NCI-H1105 treated with DMSO at 0.1 percent for 48 hours (cell line): Measurements from ENCODE around the gene SRGAP2C.
"Not testable (repeated sequence)": the region's sequence is repeated elsewhere in the genome, so short reads cannot be mapped to it uniquely, and the experiment has no call there.

Experiments used
- DNase-seq: peaks from one replicate; lab custom pipeline; 2025; lab: John Stamatoyannopoulos, UW

SRGAP2C gene

DNA sequence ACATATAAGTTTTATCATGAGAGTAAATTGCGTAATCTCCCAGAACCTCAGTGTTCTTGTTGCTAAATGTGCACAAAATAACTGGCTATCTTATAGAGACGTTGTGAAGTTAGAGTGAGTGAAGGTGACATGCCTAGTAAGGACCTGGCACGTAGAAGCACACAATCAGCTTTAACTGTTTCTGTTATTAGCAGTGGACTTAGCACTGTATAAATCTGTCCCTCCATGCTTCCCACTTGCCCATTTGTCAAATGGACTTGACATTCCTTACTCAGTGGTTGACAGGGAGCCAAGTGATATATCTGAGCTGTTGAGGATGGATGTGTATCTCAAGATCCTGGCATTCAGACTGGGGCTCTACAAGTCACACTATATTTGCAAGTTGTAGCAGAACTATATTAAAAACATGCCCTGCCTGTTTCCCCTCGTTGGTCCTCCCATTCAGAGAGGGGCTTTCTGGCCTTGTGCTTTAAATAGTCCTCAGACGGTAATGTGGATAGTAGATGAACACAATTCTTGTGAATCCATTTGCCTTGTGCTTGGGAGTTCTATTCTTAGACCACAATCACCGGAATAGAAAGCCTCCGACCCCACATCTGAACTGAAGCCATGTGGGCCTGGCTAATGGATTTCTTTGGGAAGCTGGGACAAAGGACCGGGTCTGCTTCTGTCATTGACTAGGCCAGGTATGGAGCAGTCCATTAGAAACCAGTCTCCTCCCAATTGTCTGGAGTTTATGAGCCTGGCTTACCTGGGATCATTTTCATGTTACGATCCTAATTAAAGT is 43.0 kb downstream of the SRGAP2C start:
- not testable (repeated sequence) for DNase-seq

- DNase-seq, result not testable (repeated sequence)
These were observed 45.9 kb downstream of the SRGAP2C start for GRCh38 chr1:121230636-121231035.

- DNase-seq, result not testable (repeated sequence)
These were observed 47.8 kb downstream of the SRGAP2C start for GRCh38 chr1:121232445-121233125.

DNA sequence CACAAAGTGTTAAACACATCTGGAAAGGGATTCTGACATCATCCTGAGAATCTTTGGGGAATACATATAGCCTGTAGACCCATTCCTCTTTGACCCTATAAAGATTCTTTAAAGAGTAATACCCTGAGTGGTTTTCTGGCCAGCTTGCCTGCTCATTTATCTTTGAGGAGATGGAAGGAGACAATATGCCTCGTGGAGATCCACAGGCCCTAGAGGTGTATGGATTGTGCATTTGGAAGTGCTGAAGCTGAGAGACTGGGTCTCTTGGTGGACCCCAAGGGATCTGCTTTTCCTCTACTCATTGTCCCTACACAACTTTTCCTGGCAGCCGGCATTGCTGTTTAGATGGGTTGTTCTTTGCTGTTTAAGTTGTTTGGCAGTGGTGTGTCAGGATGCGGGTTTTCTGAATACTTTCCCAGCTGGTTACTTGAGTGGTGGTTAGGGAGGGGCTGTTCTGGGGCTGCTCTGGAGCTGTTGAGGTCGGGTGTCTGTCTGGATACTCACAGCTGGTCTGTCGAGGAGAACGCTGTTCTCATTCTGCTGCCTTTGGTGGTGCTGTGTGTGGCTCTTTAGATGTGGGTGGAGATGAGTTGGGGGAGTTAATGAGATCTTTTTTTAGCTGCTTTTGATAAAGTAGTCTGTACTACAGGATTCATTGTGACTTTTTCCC is 49.5 kb downstream of the SRGAP2C start:
- DNase-seq, result not testable (repeated sequence)

DNA sequence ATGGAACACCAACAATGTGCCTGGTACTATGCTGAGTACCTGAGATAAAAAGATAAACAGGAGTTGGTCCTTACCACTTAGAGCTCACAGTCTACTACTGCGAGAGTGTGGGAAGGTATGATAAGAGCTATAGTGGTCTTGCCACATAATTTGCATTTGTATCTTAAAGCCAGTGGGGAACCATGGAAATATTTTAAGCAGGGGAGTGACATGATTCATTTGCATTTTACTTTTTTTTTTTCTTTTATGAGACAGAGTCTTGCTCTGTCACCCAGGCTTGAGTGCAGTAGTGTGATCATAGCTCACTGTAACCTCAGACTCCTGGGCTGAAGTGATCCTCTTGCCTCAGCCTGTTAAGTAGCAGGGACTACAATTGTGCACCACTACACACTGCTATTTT is 53.6 kb downstream of the SRGAP2C start:
- DNase-seq, result not testable (repeated sequence)

- not testable (repeated sequence) for DNase-seq
These were observed 59.1 kb downstream of the SRGAP2C start for GRCh38 chr1:121243913-121244312.

DNA sequence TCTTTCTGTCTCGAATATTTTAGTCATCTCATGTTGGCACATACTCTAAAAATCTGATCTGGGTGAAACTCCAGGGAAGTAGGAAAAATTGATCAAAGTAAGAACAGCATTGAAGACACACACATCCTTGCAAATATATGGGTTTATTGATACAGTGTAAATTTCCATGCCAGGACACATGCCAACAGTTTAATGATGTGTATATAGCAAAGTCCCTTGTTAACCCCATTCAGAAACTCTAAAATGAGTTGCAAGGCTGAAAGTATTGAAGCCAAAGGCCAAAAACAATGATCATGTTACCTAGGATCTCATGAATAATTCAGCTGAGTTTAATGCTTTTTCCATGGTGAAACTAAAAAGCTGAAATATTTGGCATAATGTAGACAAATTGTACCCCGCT is 61.6 kb downstream of the SRGAP2C start:
- DNase-seq, result not testable (repeated sequence)

- not testable (repeated sequence) for DNase-seq
These were observed 67.9 kb downstream of the SRGAP2C start for GRCh38 chr1:121252656-121253055.

DNA sequence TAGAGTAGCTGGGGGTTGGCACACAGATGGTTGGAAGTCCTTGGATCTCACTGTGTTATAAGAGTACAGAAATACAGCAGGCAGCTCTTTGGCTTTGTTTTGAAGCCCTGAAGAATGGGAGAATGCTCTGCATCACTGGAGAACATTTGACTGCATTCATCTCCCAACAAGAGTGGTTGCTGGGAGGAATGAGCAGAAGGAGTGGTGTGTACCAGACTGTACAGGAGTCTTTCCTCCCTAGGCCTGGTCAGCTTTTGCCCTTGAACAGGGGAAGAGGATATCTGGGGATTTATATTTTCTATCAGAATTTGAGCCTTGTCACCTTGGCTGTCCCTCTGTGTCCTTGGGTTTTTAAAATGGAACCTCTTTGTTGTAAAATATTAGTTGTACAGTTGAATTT is 69.8 kb downstream of the SRGAP2C start:
- DNase-seq, result not testable (repeated sequence)

GRCh38 chr1:121257632-121258031 is 72.9 kb downstream of the SRGAP2C start:
- DNase-seq, result not testable (repeated sequence)

DNA sequence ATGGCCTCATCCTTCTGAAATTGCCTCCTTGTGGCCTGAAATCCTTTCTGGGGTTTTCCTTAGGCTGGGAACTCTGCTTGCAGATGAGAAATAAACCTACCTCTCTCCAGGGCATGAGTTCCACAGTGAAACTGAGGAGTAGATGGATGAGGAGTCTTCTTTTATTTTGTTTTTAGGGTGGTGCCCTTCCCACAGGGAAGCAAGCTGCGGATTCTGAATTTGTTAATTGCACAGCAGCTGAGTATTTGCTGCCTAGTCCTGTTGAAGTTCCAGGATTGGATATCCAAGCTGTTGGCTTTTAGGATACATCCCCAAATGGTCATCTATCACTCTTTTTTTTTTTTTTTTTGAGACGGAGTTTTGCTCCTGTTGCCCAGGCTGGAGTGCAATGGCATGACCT is 73.4 kb downstream of the SRGAP2C start:
- not testable (repeated sequence) for DNase-seq

GRCh38 chr1:121260205-121260604 is 75.4 kb downstream of the SRGAP2C start:
- DNase-seq, result not testable (repeated sequence)

DNA sequence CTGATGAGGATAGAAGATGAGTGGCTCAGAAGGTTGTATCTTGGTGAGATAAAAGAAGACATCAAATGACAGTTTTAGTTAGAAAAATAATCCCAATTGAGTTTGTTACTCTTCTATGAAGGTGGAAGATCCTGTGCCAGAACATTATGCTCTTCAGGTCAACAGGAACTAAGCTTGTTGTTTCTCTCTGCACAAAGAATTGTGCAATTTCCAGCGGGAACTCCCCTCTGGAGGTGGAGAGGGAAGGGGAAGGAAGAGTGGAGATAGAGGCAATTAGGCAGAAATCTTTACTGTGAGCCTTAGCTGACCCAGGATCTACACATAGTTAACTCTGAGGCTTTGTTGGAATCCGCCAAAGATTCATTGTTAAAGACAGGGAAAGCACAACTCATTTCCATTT is 77.4 kb downstream of the SRGAP2C start:
- DNase-seq, result not testable (repeated sequence)

DNA sequence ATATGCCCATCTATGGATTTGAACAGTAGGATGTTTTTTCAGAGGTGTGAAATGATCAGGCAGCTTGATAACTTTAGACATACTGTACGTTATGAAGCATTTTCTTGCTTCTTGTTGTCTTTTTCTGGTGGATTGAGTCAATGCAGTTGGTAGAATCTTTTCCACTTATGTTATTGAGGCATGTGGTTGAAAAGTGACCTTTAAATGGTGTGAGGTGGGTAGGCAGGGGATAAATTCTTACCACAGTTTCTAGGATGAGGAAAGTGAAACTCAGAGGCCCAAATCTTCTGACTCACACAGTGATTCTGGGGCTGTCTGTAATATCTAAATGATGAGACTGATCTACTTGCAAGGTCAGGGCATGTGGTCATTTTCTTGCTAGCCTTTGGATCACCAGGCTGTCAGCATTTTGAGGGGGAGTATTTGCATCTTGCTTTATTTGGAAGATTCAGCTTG is 79.0 kb downstream of the SRGAP2C start:
- not testable (repeated sequence) for DNase-seq

GRCh38 chr1:121267072-121267471 is 82.3 kb downstream of the SRGAP2C start:
- not testable (repeated sequence) for DNase-seq

GRCh38 chr1:121269309-121269708 is 84.5 kb downstream of the SRGAP2C start:
- DNase-seq, result not testable (repeated sequence)

DNA sequence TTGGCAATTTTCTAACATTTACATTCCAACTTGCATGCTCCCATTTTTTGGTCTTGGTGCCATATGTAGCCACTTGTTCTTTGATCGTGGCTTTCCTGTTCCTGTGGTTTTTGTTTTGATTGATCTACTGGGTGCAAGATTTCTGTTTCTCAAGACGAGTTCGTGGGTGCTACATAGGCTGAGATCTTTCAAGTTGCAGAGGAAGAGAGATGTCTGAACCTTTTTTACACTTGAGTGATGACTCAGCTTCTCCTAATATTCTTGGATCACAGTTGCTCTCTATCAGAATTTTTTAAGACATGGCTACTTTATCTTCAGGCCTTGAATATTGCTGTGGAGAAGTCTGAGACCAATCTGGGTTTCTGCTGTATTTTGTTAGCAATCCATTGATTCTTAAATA is 85.2 kb downstream of the SRGAP2C start:
- not testable (repeated sequence) for DNase-seq

DNA sequence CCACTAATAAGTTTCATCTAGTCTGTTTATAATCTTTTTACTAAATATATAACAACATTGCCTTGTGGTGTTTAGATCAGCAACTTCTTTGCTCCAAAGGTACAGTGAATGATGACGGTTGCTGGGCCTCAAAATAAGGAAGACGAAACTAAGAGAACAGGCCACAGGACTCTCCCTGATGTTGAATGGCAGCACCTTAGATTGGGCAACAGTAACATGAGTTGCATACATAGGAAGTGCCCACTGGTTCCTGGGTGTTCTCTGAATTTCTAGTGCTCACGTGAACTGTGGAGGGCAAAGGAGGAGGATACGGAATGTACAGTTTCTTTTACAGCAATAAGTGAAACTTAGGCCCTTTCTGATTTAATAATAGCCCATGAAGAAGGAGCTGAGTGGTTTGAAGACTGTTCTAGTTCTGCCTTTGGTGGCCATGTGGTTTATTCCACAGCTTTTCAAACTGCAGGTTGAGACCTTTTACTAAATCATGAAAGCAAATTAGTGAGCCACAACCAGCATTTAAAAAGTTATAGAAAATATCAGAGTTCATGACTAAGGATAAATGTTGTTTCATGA is 86.5 kb downstream of the SRGAP2C start:
- not testable (repeated sequence) for DNase-seq

GRCh38 chr1:121275435-121275834 is 90.7 kb downstream of the SRGAP2C start:
- DNase-seq, result not testable (repeated sequence)

DNA sequence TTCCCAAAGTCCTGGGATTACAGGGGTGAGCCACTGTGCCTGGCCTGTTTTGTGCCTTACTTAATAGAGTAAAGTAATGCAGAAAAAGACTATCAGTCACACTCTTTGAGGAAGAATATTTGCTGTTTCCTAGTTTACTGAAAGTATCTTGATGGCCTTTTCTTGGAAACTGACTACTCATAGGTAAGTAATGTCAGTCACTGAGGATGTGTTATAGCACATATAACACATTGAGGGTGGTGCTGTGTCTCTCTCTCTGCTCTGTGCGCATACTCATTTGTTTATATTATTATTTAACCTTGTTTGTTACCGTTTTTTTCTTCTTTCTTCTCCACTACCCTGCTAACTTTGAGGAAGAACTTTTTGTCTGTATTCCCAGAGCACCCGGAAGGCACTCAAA is 93.4 kb downstream of the SRGAP2C start:
- DNase-seq, result not testable (repeated sequence)

GRCh38 chr1:121278777-121279547 is 94.2 kb downstream of the SRGAP2C start:
- not testable (repeated sequence) for DNase-seq
